Retinal pigment epithelial cell (primary cell): ENCODE results near the gene DOCK10.

Experiments used
- DNase-seq: peaks from one replicate; pipeline ENCODE4 v3.0.0-alpha.2; 2010; ENCODE audit warnings: low read depth
- H3K4me3 ChIP-seq: 2 replicates; pipeline ENCODE4 v1.5.1; 2011; ENCODE audit warnings: mild to moderate bottlenecking, low read length, control low read depth, moderate library complexity
- TF ChIP-seq, protein P1 (sequence below): conservative IDR thresholded peaks from 2 replicates; pipeline ENCODE4 v1.5.1; 2011; ENCODE audit warnings: low read depth, low read length, control low read depth, inconsistent platforms

Gene DOCK10

DNA sequence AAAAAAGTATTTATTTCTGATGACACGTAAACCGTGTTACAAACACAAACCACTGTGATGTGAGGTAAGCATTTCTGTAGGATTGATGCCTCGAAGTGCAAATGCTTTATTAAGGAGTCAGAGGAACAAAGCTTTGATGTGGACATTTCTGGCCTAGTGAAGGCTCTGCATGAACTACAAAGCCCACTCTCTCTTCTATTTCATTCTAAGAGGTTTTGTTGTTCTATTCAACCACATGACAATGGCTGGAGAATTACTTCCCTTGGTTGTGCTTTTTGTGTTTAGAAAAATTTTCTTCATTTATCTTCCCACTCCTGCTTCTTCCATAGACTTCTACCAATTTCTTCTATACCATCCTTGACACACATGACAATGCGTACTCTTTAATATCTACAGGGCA, 200.4 kb downstream of the DOCK10 start:
- no peak for DNase-seq
- H3K4me3 ChIP-seq = no peak overlapping the region
- TF ChIP-seq, protein P1, sequence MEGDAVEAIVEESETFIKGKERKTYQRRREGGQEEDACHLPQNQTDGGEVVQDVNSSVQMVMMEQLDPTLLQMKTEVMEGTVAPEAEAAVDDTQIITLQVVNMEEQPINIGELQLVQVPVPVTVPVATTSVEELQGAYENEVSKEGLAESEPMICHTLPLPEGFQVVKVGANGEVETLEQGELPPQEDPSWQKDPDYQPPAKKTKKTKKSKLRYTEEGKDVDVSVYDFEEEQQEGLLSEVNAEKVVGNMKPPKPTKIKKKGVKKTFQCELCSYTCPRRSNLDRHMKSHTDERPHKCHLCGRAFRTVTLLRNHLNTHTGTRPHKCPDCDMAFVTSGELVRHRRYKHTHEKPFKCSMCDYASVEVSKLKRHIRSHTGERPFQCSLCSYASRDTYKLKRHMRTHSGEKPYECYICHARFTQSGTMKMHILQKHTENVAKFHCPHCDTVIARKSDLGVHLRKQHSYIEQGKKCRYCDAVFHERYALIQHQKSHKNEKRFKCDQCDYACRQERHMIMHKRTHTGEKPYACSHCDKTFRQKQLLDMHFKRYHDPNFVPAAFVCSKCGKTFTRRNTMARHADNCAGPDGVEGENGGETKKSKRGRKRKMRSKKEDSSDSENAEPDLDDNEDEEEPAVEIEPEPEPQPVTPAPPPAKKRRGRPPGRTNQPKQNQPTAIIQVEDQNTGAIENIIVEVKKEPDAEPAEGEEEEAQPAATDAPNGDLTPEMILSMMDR = no peak

DNA sequence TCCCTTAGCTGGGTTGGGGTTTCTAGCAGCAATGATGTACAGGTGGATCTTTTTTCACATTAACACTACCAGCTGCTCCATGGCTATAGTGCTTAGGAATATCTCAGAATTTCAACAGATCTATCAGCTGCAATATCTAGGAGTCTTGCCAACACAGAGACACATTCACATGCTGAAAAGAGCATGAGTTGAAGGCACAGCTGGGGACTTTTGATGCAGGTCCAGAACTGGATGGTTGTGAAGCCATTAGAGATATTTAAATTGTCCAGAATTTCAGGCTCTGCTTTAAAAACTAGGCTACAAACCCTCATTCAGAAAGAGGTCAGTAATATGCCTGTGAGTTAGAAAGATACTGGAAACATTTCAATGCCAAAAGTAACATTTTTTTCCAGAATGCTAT, 203.9 kb downstream of the DOCK10 start:
- TF ChIP-seq, protein P1 = no peak
- no peak overlapping the region for H3K4me3 ChIP-seq
- DNase-seq = no peak

GRCh38 chr2:224837558-224837957, 204.7 kb downstream of the DOCK10 start:
- TF ChIP-seq, protein P1 = no peak
- no peak overlapping the region for H3K4me3 ChIP-seq
- peak; percentile 46 for DNase-seq

DNA sequence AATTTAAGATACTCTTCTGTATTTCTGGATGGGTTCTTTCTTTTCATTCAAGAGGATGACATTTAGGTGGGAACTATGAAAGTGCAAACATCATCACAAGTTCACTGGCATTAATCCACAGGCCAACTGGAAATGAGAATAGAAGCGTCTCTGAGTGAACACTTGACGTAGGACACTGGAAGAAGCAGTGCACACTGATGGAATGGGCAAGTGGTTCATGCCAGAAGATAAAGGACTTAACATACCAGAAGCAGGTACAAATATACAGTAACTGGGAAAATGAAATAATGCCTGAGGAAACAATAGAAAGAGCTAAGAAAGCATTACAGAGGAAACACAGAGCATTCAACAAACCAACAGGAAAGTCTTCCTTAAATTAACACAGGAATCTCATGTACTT, 205.2 kb downstream of the DOCK10 start:
- TF ChIP-seq, protein P1 = no peak
- no peak for DNase-seq
- no peak overlapping the region for H3K4me3 ChIP-seq

DNA sequence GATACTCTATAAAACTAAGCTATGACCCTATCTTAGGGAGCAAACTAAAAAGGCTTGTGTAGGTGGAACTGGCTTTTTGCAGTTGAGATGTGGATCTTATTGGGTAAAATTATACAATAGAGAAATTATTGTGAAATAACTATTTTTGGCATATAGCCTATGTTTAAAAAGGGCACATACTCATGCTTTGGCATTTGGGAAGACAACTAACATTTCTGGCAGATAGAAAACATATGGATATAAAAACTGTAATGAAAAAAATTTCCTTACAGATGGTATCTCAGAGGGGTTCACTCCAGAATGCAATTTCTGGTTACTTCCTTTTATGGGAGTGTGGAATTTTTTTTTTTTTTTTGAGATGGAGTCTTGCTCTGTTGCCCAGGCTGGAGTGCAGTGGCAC, 206.0 kb downstream of the DOCK10 start:
- TF ChIP-seq, protein P1 = no peak
- H3K4me3 ChIP-seq = no peak overlapping the region
- DNase-seq = no peak

DNA sequence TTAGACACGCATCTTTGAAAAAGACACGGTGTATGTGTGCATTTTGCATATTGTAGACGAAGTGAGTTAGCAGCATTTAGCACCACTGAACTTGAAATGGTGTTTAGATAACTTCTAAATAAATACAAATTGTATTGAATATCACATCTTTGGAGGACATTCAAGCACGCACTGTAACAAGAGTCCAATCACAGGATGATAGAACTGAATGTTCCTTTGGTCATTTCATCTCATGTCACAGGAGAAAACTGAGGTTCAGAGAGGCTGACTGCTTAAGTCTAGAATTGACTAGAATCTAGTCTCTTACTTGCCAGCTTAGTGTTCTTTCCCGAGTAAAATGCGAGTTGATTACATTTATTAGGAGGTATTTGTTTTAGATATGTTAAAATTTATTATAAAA, 206.9 kb downstream of the DOCK10 start:
- DNase-seq = no peak
- TF ChIP-seq, protein P1 = no peak
- no peak overlapping the region for H3K4me3 ChIP-seq

GRCh38 chr2:224833986-224834385, 208.3 kb downstream of the DOCK10 start:
- no peak for DNase-seq
- TF ChIP-seq, protein P1 = no peak
- H3K4me3 ChIP-seq = no peak overlapping the region
